CD4-positive, alpha-beta memory T cell (primary cell): Measurements from ENCODE around the gene C11orf42. TPM values are rescaled to one million over a fixed set of nuclear protein-coding genes. Genes with fewer than 3 reads are reported as not detected.

ENCODE experiments used
- CTCF ChIA-PET: fragments of 350-600 bp; sonication (Branson Sonifier 250); formaldehyde crosslinking; loops from one replicate; lab custom pipeline; 2021; ENCODE audit warnings: inconsistent platforms; ENCODE audit not compliant: partially characterized antibody; lab: Charles Lee
- POLR2A ChIA-PET: fragments of 350-600 bp; sonication (Branson Sonifier 250); formaldehyde crosslinking; loops from one replicate; lab custom pipeline; 2021; ENCODE audit not compliant: partially characterized antibody; lab: Charles Lee
- DNase-seq, 5 donors: peaks; one replicate each; pipeline versions ENCODE4 v3.0.0 to v3.0.0-alpha.2; 2020 to 2022; ENCODE audit warnings: mixed read lengths in 1 of 5
- H3K27ac ChIP-seq: one replicate; pipeline ENCODE4 v1.7.0; 2013; ENCODE audit warnings: low read depth, low read length
- H3K27me3 ChIP-seq: 2 replicates; pipeline ENCODE4 v1.7.0; 2013; ENCODE audit warnings: mild to moderate bottlenecking, low read length, moderate library complexity; ENCODE audit not compliant: insufficient read depth
- H3K36me3 ChIP-seq: 2 replicates; pipeline ENCODE4 v1.7.0; 2013; ENCODE audit warnings: mild to moderate bottlenecking, low read length, moderate library complexity; ENCODE audit not compliant: insufficient read depth
- H3K4me1 ChIP-seq: 2 replicates; pipeline ENCODE4 v1.7.0; 2013; ENCODE audit warnings: mild to moderate bottlenecking, low read length, moderate library complexity; ENCODE audit not compliant: insufficient read depth
- H3K4me3 ChIP-seq, 2 donors: one replicate each; pipeline ENCODE4 v1.7.0; 2013; ENCODE audit warnings: low read length in 2 of 2, mild to moderate bottlenecking in 1 of 2
- H3K9me3 ChIP-seq, 2 donors: one replicate each; pipeline ENCODE4 v1.7.0; 2013; ENCODE audit warnings: low read length in 2 of 2, control low read depth in 1 of 2; ENCODE audit not compliant: control insufficient read depth in 1 of 2
- H3K27ac Mint-ChIP-seq, 7 donors: one replicate each; pipeline ENCODE4 v1.8.0; 2020 to 2021; ENCODE audit warnings: mixed read lengths in 7 of 7, mild to moderate bottlenecking in 6 of 7, inconsistent platforms in 3 of 7, moderate library complexity in 3 of 7
- H3K27me3 Mint-ChIP-seq, 2 donors: one replicate each; pipeline ENCODE4 v1.8.0; 2020 to 2021; ENCODE audit warnings: mixed read lengths in 2 of 2
- H3K36me3 Mint-ChIP-seq, 2 donors: one replicate each; pipeline ENCODE4 v1.8.0; 2020 to 2021; ENCODE audit warnings: mixed read lengths in 2 of 2, inconsistent platforms in 1 of 2, mild to moderate bottlenecking in 1 of 2
- H3K4me1 Mint-ChIP-seq, 4 donors: one replicate each; pipeline ENCODE4 v1.8.0; 2020 to 2021; ENCODE audit warnings: mixed read lengths in 4 of 4, mild to moderate bottlenecking in 1 of 4
- H3K4me3 Mint-ChIP-seq, 8 donors: one replicate each; pipeline ENCODE4 v1.8.0; 2020 to 2021; ENCODE audit warnings: mixed read lengths in 8 of 8, mild to moderate bottlenecking in 7 of 8, moderate library complexity in 6 of 8, inconsistent platforms in 3 of 8
- H3K9me3 Mint-ChIP-seq, 8 donors: one replicate each; pipeline ENCODE4 v1.8.0; 2020 to 2021; ENCODE audit warnings: mixed read lengths in 8 of 8, mild to moderate bottlenecking in 5 of 8, inconsistent platforms in 3 of 8, moderate library complexity in 1 of 8
- intact Hi-C: fragments of 100-400 bp; cut with micrococcal nuclease; formaldehyde crosslinking; loops from one replicate; pipeline ENCODE4 v1.15.1; 2023
- polyA plus RNA-seq, 2 donors: library from polyadenylated mRNA; unstranded; fragments of 300-500 nt; fragmentation: Illumina TruSeq; gene quantifications; one replicate each; pipeline ENCODE4 v1.2.3, GENCODE V29; 2021
- total RNA-seq, 2 experiments: library from RNA; stranded (reverse); gene quantifications; one replicate each; pipeline ENCODE4 v1.2.3, GENCODE V29; 2021

The C11orf42 gene
- total and polyA plus RNA-seq, 4 experiments from 2014 or later: not detected

DNA sequence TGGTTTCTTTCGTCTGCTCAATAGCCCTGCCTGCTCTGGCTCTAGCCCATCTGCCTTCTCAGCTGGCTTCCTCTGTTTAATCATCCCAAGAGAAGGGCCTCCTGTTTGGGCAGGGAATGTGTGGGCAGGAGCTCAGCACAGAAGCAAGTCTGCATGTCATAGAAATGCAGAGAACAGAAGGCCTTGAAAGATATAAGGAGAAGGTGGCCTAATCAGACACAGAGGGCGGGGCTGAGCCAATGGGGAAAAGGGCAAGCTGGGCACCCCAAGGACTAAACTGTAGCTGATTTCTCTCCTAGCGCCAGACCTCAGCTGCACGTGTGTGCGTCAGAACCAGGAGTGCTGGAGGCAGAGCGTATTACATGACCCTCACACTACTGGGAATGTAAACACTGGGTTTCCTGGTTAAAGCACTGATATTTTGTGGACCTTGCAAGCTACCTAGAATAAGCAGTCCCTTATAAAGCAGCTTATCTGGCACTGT, 46.7 kb downstream of the C11orf42 start:
- Histone ChIP-seq H3K9me3 (no peaks in the 10 kb centered on the region), H3K27ac (no peak overlapping the region), H3K36me3 (no peaks in the 10 kb centered on the region), H3K27me3 (no peaks in the 10 kb centered on the region), H3K4me1 (no peaks in the 10 kb centered on the region), H3K4me3 (no peak overlapping the region)
- Mint-ChIP-seq H3K36me3 (no peaks in the 10 kb centered on the region), H3K27ac (no peak overlapping the region), H3K9me3 (no peaks in the 10 kb centered on the region), H3K4me3 (no peak overlapping the region), H3K4me1 (no peaks in the 10 kb centered on the region), H3K27me3 (peaks cover 0 to 1% of the 10 kb centered on the region in 2 donors)
- intact Hi-C loops: loop anchor here (1.0 to 10.0 kb wide), 3 partner anchors 63 to 193 kb away; partner anchors contain the start of gene HPX
- CTCF ChIA-PET: interaction anchor here (0.9 to 5.1 kb wide), 14 partner anchors 9 to 191 kb away, joined by 3 to 60 read pairs (median 10); partner anchors contain the start of genes CCKBR, CNGA4 and FHIP1B
- DNase-seq: no peak
- POLR2A ChIA-PET: no interaction called here

DNA sequence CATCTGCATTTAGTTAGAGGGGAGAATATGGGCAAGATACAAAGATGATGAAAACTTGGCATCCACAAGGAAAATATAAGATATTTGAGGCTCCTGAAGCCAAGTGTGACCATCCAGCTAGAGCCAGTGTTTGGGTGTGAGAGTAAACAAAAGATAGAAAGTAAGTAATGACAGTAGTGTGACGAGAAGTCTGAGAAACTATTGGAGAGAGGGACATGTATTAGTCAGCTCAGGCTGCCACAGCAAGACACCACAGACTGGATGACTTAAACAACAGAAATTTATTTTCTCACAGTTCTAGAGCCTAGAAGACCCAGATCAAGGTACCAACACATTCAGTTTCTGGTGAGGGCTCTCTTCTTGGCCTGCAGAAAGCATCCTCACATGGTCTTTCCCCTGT, 47.8 kb downstream of the C11orf42 start:
- ChIA-PET POLR2A (no interaction called here), CTCF (interaction anchor here (1.7 to 5.1 kb wide), 6 partner anchors 10 to 101 kb away, joined by 7 to 60 read pairs (median 22); partner anchors contain the start of gene FHIP1B)
- Mint-ChIP-seq H3K27me3 (peaks cover 4 to 6% of the 10 kb centered on the region in 2 donors), H3K9me3 (no peaks in the 10 kb centered on the region), H3K4me1 (no peaks in the 10 kb centered on the region), H3K36me3 (no peaks in the 10 kb centered on the region), H3K4me3 (no peak overlapping the region), H3K27ac (no peak overlapping the region)
- Histone ChIP-seq H3K27me3 (no peaks in the 10 kb centered on the region), H3K4me1 (no peaks in the 10 kb centered on the region), H3K4me3 (no peak overlapping the region), H3K9me3 (no peaks in the 10 kb centered on the region), H3K27ac (no peak overlapping the region), H3K36me3 (no peaks in the 10 kb centered on the region)
- DNase-seq: no peak
- intact Hi-C loops: loop anchor here (10.0 kb wide), 1 partner anchor 192 kb away; the partner anchor contains the start of gene HPX

GRCh38 chr11:6258141-6258540, 52.8 kb downstream of the C11orf42 start:
- CTCF ChIA-PET: no interaction called here
- intact Hi-C loops: loop anchor here (2.0 to 10.0 kb wide), 2 partner anchors 23 to 187 kb away; partner anchors contain the start of genes FHIP1B and HPX
- H3K27ac Mint-ChIP-seq: no peak overlapping the region
- DNase-seq: no peak
- no peaks in the 10 kb centered on the region for H3K9me3 Mint-ChIP-seq
- Histone ChIP-seq H3K36me3 (no peaks in the 10 kb centered on the region), H3K4me1 (peaks cover 11% of the 10 kb centered on the region), H3K27ac (no peak overlapping the region), H3K9me3 (no peaks in the 10 kb centered on the region), H3K4me3 (no peak overlapping the region), H3K27me3 (peaks cover 21% of the 10 kb centered on the region)
- peaks cover 0 to 11% (median 5%) of the 10 kb centered on the region in 4 donors for H3K4me1 Mint-ChIP-seq
- peaks cover 8 to 11% of the 10 kb centered on the region in 2 donors for H3K27me3 Mint-ChIP-seq
- no peaks in the 10 kb centered on the region for H3K36me3 Mint-ChIP-seq
- POLR2A ChIA-PET: interaction anchor here (0.8 kb wide), 1 partner anchor 21 kb away, joined by 4 read pairs; no protein-coding TSS in a partner anchor
- H3K4me3 Mint-ChIP-seq: peak overlapping the region in 4 of 8 donors; percentile 73 to 85 (median 84)

DNA sequence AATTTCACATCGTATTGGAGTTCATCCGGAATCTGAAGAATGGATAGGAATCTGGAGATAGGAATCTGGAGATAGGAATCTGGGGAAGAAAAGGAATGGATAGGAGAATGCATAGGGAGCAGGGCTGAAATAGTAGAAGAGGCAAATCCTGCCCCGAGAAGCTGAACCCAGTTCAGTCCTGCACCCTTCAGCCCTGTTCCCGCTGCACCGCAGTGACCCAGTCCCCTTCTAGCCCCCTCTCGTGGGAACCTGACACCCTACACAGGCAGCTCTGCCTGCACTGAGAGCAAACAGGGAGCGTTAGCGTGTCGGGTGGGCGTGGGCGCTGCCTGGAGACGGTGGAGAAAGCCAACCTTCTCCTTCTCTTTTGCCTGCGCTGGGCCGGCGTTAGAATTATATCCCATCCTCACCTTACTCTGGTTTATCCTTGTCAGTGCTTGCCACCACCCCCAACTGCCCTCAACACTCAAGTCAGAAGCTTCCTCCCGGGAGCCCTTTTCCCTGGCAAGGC, 53.3 kb downstream of the C11orf42 start:
- no peaks in the 10 kb centered on the region for H3K9me3 ChIP-seq
- no peak overlapping the region for H3K27ac Mint-ChIP-seq
- intact Hi-C loops: loop anchor here (2.0 to 10.0 kb wide), 2 partner anchors 24 to 186 kb away; partner anchors contain the start of genes FHIP1B and HPX
- no peak overlapping the region for H3K27ac ChIP-seq
- no peaks in the 10 kb centered on the region for H3K36me3 Mint-ChIP-seq
- peaks cover 0 to 11% (median 5%) of the 10 kb centered on the region in 4 donors for H3K4me1 Mint-ChIP-seq
- H3K4me3 ChIP-seq: peak overlapping the region in 1 of 2 donors; percentile 23
- peaks cover 21% of the 10 kb centered on the region for H3K27me3 ChIP-seq
- H3K36me3 ChIP-seq: no peaks in the 10 kb centered on the region
- peaks cover 11% of the 10 kb centered on the region for H3K4me1 ChIP-seq
- DNase-seq: no peak
- peak overlapping the region; percentile 73 to 86 (median 83) for H3K4me3 Mint-ChIP-seq
- H3K9me3 Mint-ChIP-seq: no peaks in the 10 kb centered on the region
- ChIA-PET POLR2A (interaction anchor here (0.8 kb wide), 1 partner anchor 21 kb away, joined by 4 read pairs; no protein-coding TSS in a partner anchor), CTCF (interaction anchor here (0.5 to 1.6 kb wide), 2 partner anchors 70 to 105 kb away, joined by 5 to 9 read pairs; no protein-coding TSS in a partner anchor)
- H3K27me3 Mint-ChIP-seq: peaks cover 8 to 11% of the 10 kb centered on the region in 2 donors

GRCh38 chr11:6260207-6260726, 54.9 kb downstream of the C11orf42 start:
- Histone ChIP-seq H3K9me3 (no peaks in the 10 kb centered on the region), H3K4me3 (no peak overlapping the region), H3K27ac (no peak overlapping the region), H3K27me3 (peaks cover 21% of the 10 kb centered on the region), H3K4me1 (peaks cover 11% of the 10 kb centered on the region), H3K36me3 (no peaks in the 10 kb centered on the region)
- CTCF ChIA-PET: interaction anchor here (1.3 to 2.1 kb wide), 4 partner anchors 9 to 183 kb away, joined by 5 to 9 read pairs (median 5); no protein-coding TSS in a partner anchor
- POLR2A ChIA-PET: interaction anchor here (1.7 kb wide), 1 partner anchor 25 kb away, joined by 8 read pairs; no protein-coding TSS in a partner anchor
- Mint-ChIP-seq H3K9me3 (no peaks in the 10 kb centered on the region), H3K27ac (no peak overlapping the region), H3K4me1 (peaks cover 0 to 11% (median 5%) of the 10 kb centered on the region in 4 donors), H3K4me3 (no peak overlapping the region), H3K36me3 (no peaks in the 10 kb centered on the region), H3K27me3 (peaks cover 9 to 22% of the 10 kb centered on the region in 2 donors)
- DNase-seq: no peak
- intact Hi-C loops: no loop called here

Other genes with a start within 250 kb of the C11orf42 start
- gene OR56A5, start 237.1 kb upstream of the C11orf42 start, total RNA-seq: not detected
- gene OR56A5, start 237.1 kb upstream of the C11orf42 start, polyA plus RNA-seq: not detected
- not detected for gene OR52L1, start 218.6 kb upstream of the C11orf42 start, total RNA-seq
- not detected for gene OR52L1, start 218.6 kb upstream of the C11orf42 start, polyA plus RNA-seq
- not detected for gene OR56A4, start 198.6 kb upstream of the C11orf42 start, total RNA-seq
- not detected for gene OR56A4, start 198.6 kb upstream of the C11orf42 start, polyA plus RNA-seq
- not detected for gene OR56A1, start 174.8 kb upstream of the C11orf42 start, total RNA-seq
- not detected for gene OR56A1, start 174.8 kb upstream of the C11orf42 start, polyA plus RNA-seq
- gene OR56B4, start 97.9 kb upstream of the C11orf42 start, total RNA-seq: not detected
- gene OR56B4, start 97.9 kb upstream of the C11orf42 start, polyA plus RNA-seq: not detected
- gene OR52B2, start 35.2 kb upstream of the C11orf42 start, total RNA-seq: not detected
- not detected for gene OR52B2, start 35.2 kb upstream of the C11orf42 start, polyA plus RNA-seq
- gene OR52W1, start 6.3 kb upstream of the C11orf42 start, total RNA-seq: not detected
- gene OR52W1, start 6.3 kb upstream of the C11orf42 start, polyA plus RNA-seq: not detected
- 10 to 100 TPM; 48.7 to 50.8 TPM for gene FHIP1B, start 29.1 kb downstream of the C11orf42 start, total RNA-seq
- 10 to 100 TPM; 12.0 to 16.7 TPM for gene FHIP1B, start 29.1 kb downstream of the C11orf42 start, polyA plus RNA-seq
- gene CNGA4, start 33.5 kb downstream of the C11orf42 start, total RNA-seq: under 1 TPM; 0.58 to 0.61 TPM
- gene CNGA4, start 33.5 kb downstream of the C11orf42 start, polyA plus RNA-seq: not detected
- not detected for gene CCKBR, start 54.3 kb downstream of the C11orf42 start, total RNA-seq
- not detected for gene CCKBR, start 54.3 kb downstream of the C11orf42 start, polyA plus RNA-seq
- gene CAVIN3, start 114.9 kb downstream of the C11orf42 start, total RNA-seq: under 1 TPM in 1 of 2 experiments, not detected in 1; 0.36 TPM
- under 1 TPM in 1 of 2 donors, not detected in 1; 0.70 TPM for gene CAVIN3, start 114.9 kb downstream of the C11orf42 start, polyA plus RNA-seq
- gene SMPD1, start 184.9 kb downstream of the C11orf42 start, total RNA-seq: 10 to 100 TPM; 39.3 to 43.6 TPM
- 10 to 100 TPM in 1 of 2 donors, 1 to 10 TPM in 1; 9.2 to 12.1 TPM for gene SMPD1, start 184.9 kb downstream of the C11orf42 start, polyA plus RNA-seq
- 10 to 100 TPM; 93.2 to 93.5 TPM for gene APBB1, start 213.5 kb downstream of the C11orf42 start, total RNA-seq
- 100 to 1,000 TPM in 1 of 2 donors, 10 to 100 TPM in 1; 84.7 to 107 TPM for gene APBB1, start 213.5 kb downstream of the C11orf42 start, polyA plus RNA-seq
- gene HPX, start 235.4 kb downstream of the C11orf42 start, total RNA-seq: 1 to 10 TPM in 1 of 2 experiments, under 1 TPM in 1; 0.83 to 1.3 TPM
- gene HPX, start 235.4 kb downstream of the C11orf42 start, polyA plus RNA-seq: not detected